Keratinocyte (primary cell): Measurements from ENCODE around the gene CAMK2D. TPM values are rescaled to one million over a fixed set of nuclear protein-coding genes. Genes with fewer than 3 reads are reported as not detected.

Source experiments
- DNase-seq: peaks from one replicate; pipeline ENCODE4 v3.0.0-alpha.2; 2011; ENCODE audit warnings: low read depth, missing footprints, low spot score
- FAIRE-seq: peaks from 2 replicates; lab custom pipeline; 2011; peaks lifted over from hg19 to GRCh38; lab: Jason Lieb, UNC
- H2AFZ ChIP-seq: 2 replicates; pipeline ENCODE4 v1.6.0; 2012; ENCODE audit warnings: low read length, control low read depth, inconsistent platforms; ENCODE audit not compliant: control insufficient read depth
- H3K27ac ChIP-seq: 2 replicates; pipeline ENCODE4 v1.5.1; 2011; ENCODE audit warnings: low read length; ENCODE audit not compliant: control insufficient read depth, insufficient read depth
- H3K27me3 ChIP-seq: 3 replicates; pipeline ENCODE4 v1.6.0; 2011; ENCODE audit warnings: low read length; ENCODE audit not compliant: control insufficient read depth, insufficient read depth; ENCODE audit errors: extremely low read depth
- H3K36me3 ChIP-seq, 2 experiments: 2 replicates in 1 of 2; 3 replicates in 1 of 2; pipeline ENCODE4 v1.5.1; 2011; ENCODE audit warnings: low read length in 2 of 2, mild to moderate bottlenecking in 1 of 2; ENCODE audit not compliant: control insufficient read depth in 2 of 2, insufficient read depth in 2 of 2; ENCODE audit errors: extremely low read depth in 1 of 2
- H3K4me1 ChIP-seq: 3 replicates; pipeline ENCODE4 v1.5.1; 2011; ENCODE audit warnings: low read length; ENCODE audit not compliant: control insufficient read depth, insufficient read depth; ENCODE audit errors: extremely low read depth
- H3K4me2 ChIP-seq: 3 replicates; pipeline ENCODE4 v1.6.0; 2011; ENCODE audit warnings: low read depth, low read length; ENCODE audit not compliant: control insufficient read depth, insufficient read depth; ENCODE audit errors: extremely low read depth
- H3K4me3 ChIP-seq, 3 experiments: fragments of 200-600 bp in 1 of 3; sonication (generic) in 1 of 3; 2 replicates in 2 of 3; 3 replicates in 1 of 3; pipeline ENCODE4 v1.5.1; 2011 to 2016; ENCODE audit warnings: low read length in 3 of 3, mild to moderate bottlenecking in 3 of 3, control low read depth in 2 of 3, inconsistent platforms in 1 of 3, low read depth in 1 of 3, mixed read lengths in 1 of 3, mixed run types in 1 of 3, moderate library complexity in 1 of 3; ENCODE audit not compliant: control insufficient read depth in 2 of 3, insufficient read depth in 2 of 3; ENCODE audit errors: extremely low read depth in 1 of 3
- H3K79me2 ChIP-seq: 2 replicates; pipeline ENCODE4 v1.6.0; 2012; ENCODE audit warnings: low read length; ENCODE audit not compliant: control insufficient read depth, insufficient read depth
- H3K9ac ChIP-seq: 3 replicates; pipeline ENCODE4 v1.6.0; 2011; ENCODE audit warnings: low read length; ENCODE audit not compliant: control insufficient read depth, insufficient read depth; ENCODE audit errors: extremely low read depth
- H3K9me1 ChIP-seq: 3 replicates; pipeline ENCODE4 v1.6.0; 2011; ENCODE audit warnings: low read length; ENCODE audit not compliant: control insufficient read depth, insufficient read depth; ENCODE audit errors: extremely low read depth
- H3K9me3 ChIP-seq: 2 replicates; pipeline ENCODE4 v1.5.1; 2012; ENCODE audit warnings: low read depth, low read length; ENCODE audit not compliant: control insufficient read depth
- H4K20me1 ChIP-seq: 3 replicates; pipeline ENCODE4 v1.6.0; 2011; ENCODE audit warnings: low read length; ENCODE audit not compliant: control insufficient read depth, insufficient read depth; ENCODE audit errors: extremely low read depth
- EZH2 ChIP-seq: IDR thresholded peaks from one replicate; pipeline ENCODE4 v1.6.1; 2012; ENCODE audit warnings: inconsistent platforms, mild to moderate bottlenecking, low read length, moderate library complexity
- dilution Hi-C: fragments of 300-500 bp; cut with MboI; formaldehyde crosslinking; loops from one replicate; pipeline ENCODE4 v1.7.0; 2020; ENCODE audit warnings: low sequenced_read_pairs; ENCODE audit not compliant: extremely low pct_ligation_motif_present
- polyA plus RNA-seq, 5 experiments: library from polyadenylated mRNA; depleted of rRNA in 3 of 5; stranded (reverse) in 3 of 5; stranded (forward) in 1 of 5; unstranded in 1 of 5; fragments of >200 nt; gene quantifications; 1 replicate in 1 of 5; 2 replicates in 3 of 5; 3 replicates in 1 of 5; pipeline versions ENCODE4 v1.2.1 to v1.2.3, GENCODE V29; 2011 to 2012; ENCODE audit warnings: missing spikeins in 2 of 5, low read depth in 1 of 5, low replicate concordance in 1 of 5
- TF ChIP-seq, protein P1 (sequence below), 3 experiments: IDR thresholded peaks in 1 of 3; conservative IDR thresholded peaks in 1 of 3; optimal IDR thresholded peaks in 1 of 3; 2 replicates in 2 of 3; 3 replicates in 1 of 3; pipeline versions ENCODE3 to v1.5.1; 2011; ENCODE audit warnings: low read length in 3 of 3, mild to moderate bottlenecking in 3 of 3, moderate library complexity in 2 of 3, control low read depth in 1 of 3, inconsistent platforms in 1 of 3; ENCODE audit not compliant: insufficient read depth in 2 of 3; ENCODE audit errors: extremely low read depth in 1 of 3

The CAMK2D gene
- polyA plus RNA-seq, 1 donor (not counting 4 experiments of a cell fraction or from before 2014, with no cell fraction given): 18.8 TPM

DNA sequence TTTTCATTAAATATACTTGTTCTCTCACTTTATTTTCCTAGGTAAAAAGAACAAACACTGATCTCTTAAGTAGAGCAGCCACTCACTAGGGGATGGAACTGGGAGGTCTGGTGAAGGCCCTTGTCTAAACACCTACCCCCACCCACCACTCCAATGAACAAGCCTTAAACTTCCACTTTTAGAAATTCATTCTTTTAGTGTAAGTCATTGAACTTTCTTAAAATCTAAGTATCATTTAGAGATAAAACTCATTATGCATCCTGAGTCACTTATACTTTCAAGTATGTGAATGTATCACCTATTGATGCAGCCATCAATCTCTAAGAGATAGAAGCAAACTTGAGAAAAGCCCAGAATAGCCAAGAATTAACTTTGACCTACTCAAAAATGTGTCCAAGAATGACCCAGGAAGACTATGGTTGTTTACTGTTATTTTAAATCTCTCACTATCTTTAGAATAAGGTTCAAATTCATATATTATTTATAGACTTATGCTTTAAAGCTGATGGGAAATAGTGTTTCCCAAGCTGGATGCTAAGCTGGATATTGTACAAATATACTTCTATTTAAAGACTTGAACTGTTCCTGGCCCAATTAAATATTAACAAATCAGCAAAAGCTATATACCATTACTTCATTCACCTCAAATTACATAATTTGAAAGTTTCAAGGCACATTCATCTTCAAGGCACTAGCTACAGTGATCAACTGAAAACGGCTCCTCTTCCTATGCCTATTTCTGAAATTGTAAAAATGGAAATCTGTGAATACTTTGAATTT lies 49.5 kb downstream of the CAMK2D start:
- Histone ChIP-seq H3K79me2 (no peaks in the 10 kb centered on the region), H3K9me1 (no peaks in the 10 kb centered on the region), H4K20me1 (no peaks in the 10 kb centered on the region), H3K4me2 (no peak overlapping the region), H3K4me3 (no peak overlapping the region), H3K9me3 (no peaks in the 10 kb centered on the region), H3K9ac (no peak overlapping the region), H2AFZ (no peak overlapping the region), H3K27me3 (no peaks in the 10 kb centered on the region), H3K27ac (no peak overlapping the region), H3K4me1 (no peaks in the 10 kb centered on the region), H3K36me3 (no peaks in the 10 kb centered on the region)
- DNase-seq: no peak
- dilution Hi-C loops: no loop called here
- FAIRE-seq: no peak
- TF ChIP-seq EZH2: no peak
- TF ChIP-seq, protein P1, sequence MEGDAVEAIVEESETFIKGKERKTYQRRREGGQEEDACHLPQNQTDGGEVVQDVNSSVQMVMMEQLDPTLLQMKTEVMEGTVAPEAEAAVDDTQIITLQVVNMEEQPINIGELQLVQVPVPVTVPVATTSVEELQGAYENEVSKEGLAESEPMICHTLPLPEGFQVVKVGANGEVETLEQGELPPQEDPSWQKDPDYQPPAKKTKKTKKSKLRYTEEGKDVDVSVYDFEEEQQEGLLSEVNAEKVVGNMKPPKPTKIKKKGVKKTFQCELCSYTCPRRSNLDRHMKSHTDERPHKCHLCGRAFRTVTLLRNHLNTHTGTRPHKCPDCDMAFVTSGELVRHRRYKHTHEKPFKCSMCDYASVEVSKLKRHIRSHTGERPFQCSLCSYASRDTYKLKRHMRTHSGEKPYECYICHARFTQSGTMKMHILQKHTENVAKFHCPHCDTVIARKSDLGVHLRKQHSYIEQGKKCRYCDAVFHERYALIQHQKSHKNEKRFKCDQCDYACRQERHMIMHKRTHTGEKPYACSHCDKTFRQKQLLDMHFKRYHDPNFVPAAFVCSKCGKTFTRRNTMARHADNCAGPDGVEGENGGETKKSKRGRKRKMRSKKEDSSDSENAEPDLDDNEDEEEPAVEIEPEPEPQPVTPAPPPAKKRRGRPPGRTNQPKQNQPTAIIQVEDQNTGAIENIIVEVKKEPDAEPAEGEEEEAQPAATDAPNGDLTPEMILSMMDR (optimal IDR thresholded peaks at IDR 0.05 in 1 of 3, IDR thresholded peaks at IDR 0.05 in 1 of 3, conservative IDR thresholded peaks at IDR 0.05 in 1 of 3; ENCODE audit: extremely low read depth in 1 of 3, insufficient read depth in 2 of 3, low read length in 3 of 3): no peak

DNA sequence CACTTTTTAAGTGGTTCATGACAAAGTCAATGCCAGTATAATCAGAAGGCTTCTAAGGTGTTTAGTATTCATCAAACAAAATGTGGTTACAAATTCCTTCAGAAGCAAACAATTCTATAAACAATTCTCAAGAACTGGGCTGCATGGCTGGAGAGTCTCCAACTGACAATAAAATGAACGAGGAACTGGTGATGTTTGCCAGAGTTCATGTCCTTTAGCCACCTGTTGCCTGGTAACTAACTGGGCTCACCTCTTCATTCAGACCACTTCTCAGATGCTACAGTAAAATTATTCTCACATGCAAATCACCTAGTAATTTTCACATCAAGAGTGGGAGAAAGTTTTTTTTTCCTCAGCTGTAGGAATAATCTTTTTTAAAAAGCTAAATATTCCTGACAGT lies 53.3 kb downstream of the CAMK2D start:
- Histone ChIP-seq H3K4me3 (no peak overlapping the region), H4K20me1 (no peaks in the 10 kb centered on the region), H3K4me2 (no peak overlapping the region), H3K9me3 (no peaks in the 10 kb centered on the region), H2AFZ (no peak overlapping the region), H3K9me1 (no peaks in the 10 kb centered on the region), H3K9ac (no peak overlapping the region), H3K36me3 (no peaks in the 10 kb centered on the region), H3K27me3 (no peaks in the 10 kb centered on the region), H3K4me1 (no peaks in the 10 kb centered on the region), H3K79me2 (no peaks in the 10 kb centered on the region), H3K27ac (no peak overlapping the region)
- no peak for DNase-seq
- dilution Hi-C loops: no loop called here
- no peak for FAIRE-seq
- TF ChIP-seq, protein P1 (optimal IDR thresholded peaks at IDR 0.05 in 1 of 3, IDR thresholded peaks at IDR 0.05 in 1 of 3, conservative IDR thresholded peaks at IDR 0.05 in 1 of 3; ENCODE audit: extremely low read depth in 1 of 3, insufficient read depth in 2 of 3, low read length in 3 of 3): no peak
